Activated CD8-positive, alpha-beta memory T cell treated with anti-CD3 and anti-CD28 coated beads, Interleukin-2, amount 10 ng/mL, durations not matched to agents 7 days and 5 days (primary cell): ENCODE results near the gene CLDN9. TPM values are rescaled to one million over a fixed set of nuclear protein-coding genes. Genes with fewer than 3 reads are reported as not detected.
A peak's percentile ranks its signal among the peaks of the same experiment; 100 is the strongest.

ENCODE experiments used
- ATAC-seq: fragments of 150-1000 bp; cut with Tn5 transposase; one replicate; pipeline ENCODE4 v1.10.0; 2021; ENCODE audit warnings: moderate library complexity
- CTCF ChIA-PET: fragments of 350-600 bp; sonication (Branson Sonifier 250); formaldehyde crosslinking; loops from one replicate; lab custom pipeline; 2021; ENCODE audit warnings: antibody characterized with exemption; lab: Charles Lee
- DNase-seq: peaks from one replicate; pipeline ENCODE4 v3.0.0-alpha.2; 2020
- H3K27ac Mint-ChIP-seq: one replicate; pipeline ENCODE4 v1.8.0; 2021; ENCODE audit warnings: mild to moderate bottlenecking, mixed read lengths
- H3K27me3 Mint-ChIP-seq: one replicate; pipeline ENCODE4 v1.8.0; 2021; ENCODE audit warnings: mixed read lengths
- H3K36me3 Mint-ChIP-seq: one replicate; pipeline ENCODE4 v1.8.0; 2021; ENCODE audit warnings: mild to moderate bottlenecking, mixed read lengths
- H3K4me1 Mint-ChIP-seq: one replicate; pipeline ENCODE4 v1.8.0; 2021; ENCODE audit warnings: mixed read lengths
- H3K4me3 Mint-ChIP-seq: one replicate; pipeline ENCODE4 v1.8.0; 2021; ENCODE audit warnings: mild to moderate bottlenecking, moderate library complexity, mixed read lengths
- H3K9me3 Mint-ChIP-seq: one replicate; pipeline ENCODE4 v1.8.0; 2022; ENCODE audit warnings: low read depth, mixed read lengths
- total RNA-seq, 2 experiments: library from RNA; stranded (reverse); gene quantifications; one replicate each; pipeline ENCODE4 v1.2.3, GENCODE V29; 2021

CLDN9 gene
- total RNA-seq, 2 experiments from 2014 or later = 0.09 to 0.15 TPM

DNA sequence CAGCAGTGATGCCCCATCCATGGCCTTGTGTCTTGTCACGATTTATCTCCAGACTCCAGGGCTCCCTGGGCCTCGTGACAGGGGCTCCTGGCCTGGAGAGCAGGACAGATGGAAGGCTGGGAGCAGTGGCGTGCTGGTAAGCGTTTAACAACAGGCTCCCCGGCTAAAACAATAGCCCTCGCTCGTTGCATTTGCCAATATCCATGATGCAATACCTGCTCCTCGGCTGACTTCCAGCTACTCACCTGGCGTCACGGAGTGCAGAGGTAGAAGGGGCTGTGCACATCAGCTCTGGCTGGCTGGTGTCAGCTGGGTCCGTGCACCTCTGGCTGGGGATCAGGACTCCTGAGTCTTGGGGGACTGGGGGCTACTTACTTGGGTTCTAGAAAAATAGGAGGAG lies 25.5 kb downstream of the CLDN9 start:
- peaks cover 2% of the 10 kb centered on the region for H3K36me3 Mint-ChIP-seq
- peaks cover 61% of the 10 kb centered on the region for H3K27me3 Mint-ChIP-seq
- CTCF ChIA-PET = interaction anchor here (0.6 to 15.3 kb wide), 4 partner anchors 9 to 241 kb away, joined by 3 to 342 read pairs (median 13); partner anchors contain the start of genes HCFC1R1 and THOC6
- H3K27ac Mint-ChIP-seq = no peak overlapping the region
- H3K9me3 Mint-ChIP-seq = no peaks in the 10 kb centered on the region
- H3K4me1 Mint-ChIP-seq = peaks cover 8% of the 10 kb centered on the region
- ATAC-seq = no peak
- no peak for DNase-seq
- H3K4me3 Mint-ChIP-seq = no peak overlapping the region

DNA sequence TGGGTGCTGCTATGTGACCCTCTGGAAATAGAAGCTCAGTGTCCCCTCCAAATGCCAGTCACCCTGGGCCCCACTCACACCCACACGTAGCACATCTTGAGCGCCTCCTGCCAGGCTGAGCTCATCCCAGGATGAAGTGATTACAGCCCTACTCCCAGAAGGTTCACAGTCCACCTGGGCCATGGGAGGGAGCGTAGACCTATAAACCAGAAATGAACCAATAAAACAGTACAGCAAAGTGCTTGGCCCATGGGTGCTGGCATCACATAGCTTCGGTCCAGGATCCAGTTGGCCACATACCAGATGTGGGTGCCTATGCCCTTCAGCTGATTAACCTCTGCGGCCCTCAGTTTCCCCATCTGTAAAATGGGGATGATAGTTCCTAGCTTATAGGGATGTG lies 26.2 kb downstream of the CLDN9 start:
- DNase-seq = no peak
- peaks cover 8% of the 10 kb centered on the region for H3K4me1 Mint-ChIP-seq
- no peak overlapping the region for H3K4me3 Mint-ChIP-seq
- H3K27me3 Mint-ChIP-seq = peaks cover 58% of the 10 kb centered on the region
- H3K27ac Mint-ChIP-seq = no peak overlapping the region
- ATAC-seq = no peak
- H3K9me3 Mint-ChIP-seq = no peaks in the 10 kb centered on the region
- CTCF ChIA-PET = interaction anchor here (0.6 to 15.3 kb wide), 6 partner anchors 9 to 242 kb away, joined by 3 to 342 read pairs (median 6); partner anchors contain the start of genes HCFC1R1 and THOC6
- H3K36me3 Mint-ChIP-seq = peaks cover 2% of the 10 kb centered on the region

GRCh38 chr16:3042376-3042775 lies 29.7 kb downstream of the CLDN9 start:
- peaks cover 37% of the 10 kb centered on the region for H3K27me3 Mint-ChIP-seq

DNA sequence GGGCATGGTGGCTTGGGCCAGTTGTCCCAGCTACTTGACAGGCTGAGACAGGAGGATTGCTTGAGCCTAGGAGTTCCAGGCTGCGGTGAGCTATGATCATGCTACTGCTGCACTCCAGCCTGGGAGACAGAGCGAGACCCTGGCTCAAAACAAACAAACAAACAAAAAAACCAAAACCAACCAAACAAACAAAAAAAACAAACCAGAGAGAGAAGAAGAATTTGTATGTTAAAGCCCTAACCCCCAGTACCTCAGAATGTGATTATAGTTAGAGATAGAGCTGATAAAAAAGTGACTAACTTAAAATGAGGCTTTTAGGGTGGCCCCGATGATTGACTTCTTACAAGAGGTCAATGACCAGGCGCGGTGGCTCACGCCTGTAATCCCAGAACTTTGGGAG lies 32.0 kb downstream of the CLDN9 start:
- peak overlapping the region; percentile 83 for H3K27ac Mint-ChIP-seq
- peak overlapping the region; percentile 88 for H3K4me3 Mint-ChIP-seq
- ATAC-seq (no peak), DNase-seq (no peak)
- CTCF ChIA-PET = interaction anchor here (1.0 to 15.3 kb wide), 7 partner anchors 14 to 85 kb away, joined by 3 to 342 read pairs (median 4); partner anchors contain the start of genes HCFC1R1, IL32, THOC6 and TNFRSF12A
- H3K9me3 Mint-ChIP-seq = no peaks in the 10 kb centered on the region
- peaks cover 34% of the 10 kb centered on the region for H3K4me1 Mint-ChIP-seq
- H3K36me3 Mint-ChIP-seq = peaks cover 14% of the 10 kb centered on the region
- peaks cover 17% of the 10 kb centered on the region for H3K27me3 Mint-ChIP-seq

More at GRCh38 chr16:3042376-3042775, 29.7 kb downstream of the CLDN9 start:
- Mint-ChIP-seq H3K4me3 (no peak overlapping the region), H3K36me3 (peaks cover 4% of the 10 kb centered on the region), H3K4me1 (peaks cover 17% of the 10 kb centered on the region), H3K27ac (no peak overlapping the region), H3K9me3 (no peaks in the 10 kb centered on the region)
- CTCF ChIA-PET = interaction anchor here (0.9 to 15.3 kb wide), 4 partner anchors 13 to 87 kb away, joined by 3 to 342 read pairs (median 12); partner anchors contain the start of genes HCFC1R1 and THOC6
- ATAC-seq = no peak
- DNase-seq = no peak

DNA sequence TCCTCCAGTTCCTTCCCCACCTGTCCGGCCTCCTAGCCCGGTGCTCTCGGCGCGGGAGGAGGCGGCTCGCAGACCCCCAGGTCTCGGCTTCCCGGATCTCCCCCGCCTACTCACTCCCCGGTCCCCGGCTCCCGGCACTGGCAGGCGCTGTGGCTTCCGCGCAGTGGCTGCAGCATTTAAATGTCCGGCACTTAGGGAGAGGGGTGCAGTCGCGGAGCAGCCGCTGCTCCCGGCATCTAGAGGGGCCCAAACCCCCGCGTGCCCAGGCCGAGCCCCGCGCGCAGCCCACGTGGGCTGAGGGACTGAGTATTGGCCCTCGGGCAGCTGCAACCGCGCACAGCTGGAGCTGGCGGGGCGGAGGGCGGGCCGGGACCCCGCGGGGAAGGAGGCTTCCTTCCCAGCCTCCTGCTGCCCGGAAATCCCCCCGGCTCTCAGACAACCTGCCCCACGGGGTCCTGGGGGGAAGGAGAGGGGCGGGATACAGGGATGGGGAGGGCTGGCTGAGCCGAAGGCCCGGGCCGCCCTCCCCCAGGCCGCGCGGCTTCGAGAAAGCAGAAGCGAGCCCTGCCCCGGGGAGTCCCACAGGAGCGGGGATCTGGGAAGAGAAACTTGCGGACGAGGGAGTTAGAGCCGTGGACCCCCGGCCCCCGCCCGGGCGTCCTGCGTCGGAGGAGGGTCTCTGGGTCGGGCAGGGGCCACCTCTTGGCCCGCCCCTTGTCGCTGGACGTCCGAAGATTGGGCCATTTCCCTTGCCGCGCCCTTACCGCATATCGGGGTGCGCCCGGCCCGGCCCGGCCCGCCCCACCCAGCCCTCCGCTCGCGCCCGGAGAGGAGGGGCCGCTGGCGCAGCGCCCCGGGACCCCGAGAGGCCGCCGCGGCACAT lies 33.3 kb downstream of the CLDN9 start, which contains the start of gene MMP25:
Gene MMP25 (plus strand): TSS at position 804 of the 883 bp plus-strand sequence. CDS start 357 bp downstream, outside the sequence.
- ATAC-seq = peak; percentile 52
- Mint-ChIP-seq H3K36me3 (peaks cover 22% of the 10 kb centered on the region), H3K27me3 (peaks cover 10% of the 10 kb centered on the region), H3K27ac (peak within 1 kb of the TSS; percentile 83), H3K9me3 (no peaks in the 10 kb centered on the region), H3K4me3 (peak within 1 kb of the TSS; percentile 88), H3K4me1 (peaks cover 47% of the 10 kb centered on the region)
- CTCF ChIA-PET = interaction anchor here (0.6 to 15.3 kb wide), 6 partner anchors 12 to 88 kb away, joined by 3 to 342 read pairs (median 4); partner anchors contain the start of genes HCFC1R1, THOC6, TNFRSF12A and ZNF213
- peak; percentile 60 for DNase-seq

- CTCF ChIA-PET = interaction anchor here (0.9 to 15.3 kb wide), 12 partner anchors 10 to 120 kb away, joined by 3 to 342 read pairs (median 5); partner anchors contain the start of genes HCFC1R1, IL32, THOC6 and ZNF213
- Mint-ChIP-seq H3K36me3 (peaks cover 29% of the 10 kb centered on the region), H3K27ac (peak overlapping the region; percentile 82), H3K27me3 (peaks cover 10% of the 10 kb centered on the region), H3K4me1 (peaks cover 55% of the 10 kb centered on the region), H3K9me3 (no peaks in the 10 kb centered on the region), H3K4me3 (peak overlapping the region; percentile 82)
- ATAC-seq (peak; percentile 28), DNase-seq (peak; percentile 61)
Observed at GRCh38 chr16:3046641-3047386, 34.1 kb downstream of the CLDN9 start.

GRCh38 chr16:3047387-3047720 lies 34.6 kb downstream of the CLDN9 start:
- peak overlapping the region; percentile 82 for H3K27ac Mint-ChIP-seq
- DNase-seq (peak; percentile 51), ATAC-seq (no peak)
- H3K27me3 Mint-ChIP-seq = peaks cover 10% of the 10 kb centered on the region
- peaks cover 33% of the 10 kb centered on the region for H3K36me3 Mint-ChIP-seq
- H3K4me3 Mint-ChIP-seq = peak overlapping the region; percentile 82
- CTCF ChIA-PET = interaction anchor here (0.9 to 15.3 kb wide), 14 partner anchors 9 to 462 kb away, joined by 3 to 342 read pairs (median 4); partner anchors contain the start of genes HCFC1R1, IL32, THOC6 and ZNF213
- no peaks in the 10 kb centered on the region for H3K9me3 Mint-ChIP-seq
- peaks cover 59% of the 10 kb centered on the region for H3K4me1 Mint-ChIP-seq

DNA sequence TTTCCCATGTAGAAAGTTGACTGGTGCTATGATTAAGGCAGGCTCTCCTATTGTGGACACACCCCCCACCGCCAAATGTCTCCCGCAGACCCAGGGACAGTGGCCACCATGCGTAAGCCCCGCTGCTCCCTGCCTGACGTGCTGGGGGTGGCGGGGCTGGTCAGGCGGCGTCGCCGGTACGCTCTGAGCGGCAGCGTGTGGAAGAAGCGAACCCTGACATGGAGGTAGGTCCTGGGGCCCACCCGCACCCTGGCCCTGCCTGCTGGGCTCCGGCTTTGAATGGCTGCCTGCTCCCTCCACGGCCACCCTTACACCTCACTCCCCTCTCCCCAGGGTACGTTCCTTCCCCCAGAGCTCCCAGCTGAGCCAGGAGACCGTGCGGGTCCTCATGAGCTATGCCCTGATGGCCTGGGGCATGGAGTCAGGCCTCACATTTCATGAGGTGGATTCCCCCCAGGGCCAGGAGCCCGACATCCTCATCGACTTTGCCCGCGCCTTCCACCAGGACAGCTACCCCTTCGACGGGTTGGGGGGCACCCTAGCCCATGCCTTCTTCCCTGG lies 37.3 kb downstream of the CLDN9 start:
- H3K4me3 Mint-ChIP-seq = peak overlapping the region; percentile 48
- H3K4me1 Mint-ChIP-seq = peaks cover 69% of the 10 kb centered on the region
- DNase-seq (peak; percentile 41), ATAC-seq (no peak)
- peaks cover 47% of the 10 kb centered on the region for H3K36me3 Mint-ChIP-seq
- CTCF ChIA-PET = interaction anchor here (0.9 to 15.3 kb wide), 4 partner anchors 9 to 56 kb away, joined by 3 to 342 read pairs (median 32); partner anchors contain the start of genes HCFC1R1 and THOC6
- H3K27me3 Mint-ChIP-seq = peaks cover 4% of the 10 kb centered on the region
- no peaks in the 10 kb centered on the region for H3K9me3 Mint-ChIP-seq
- peak overlapping the region; percentile 69 for H3K27ac Mint-ChIP-seq

GRCh38 chr16:3050487-3050886 lies 37.8 kb downstream of the CLDN9 start:
- ATAC-seq = no peak
- no peaks in the 10 kb centered on the region for H3K9me3 Mint-ChIP-seq
- peak overlapping the region; percentile 48 for H3K4me3 Mint-ChIP-seq
- H3K27me3 Mint-ChIP-seq = peaks cover under 1% of the 10 kb centered on the region
- peaks cover 69% of the 10 kb centered on the region for H3K4me1 Mint-ChIP-seq
- H3K27ac Mint-ChIP-seq = peak overlapping the region; percentile 69
- CTCF ChIA-PET = interaction anchor here (0.9 to 15.3 kb wide), 8 partner anchors 9 to 117 kb away, joined by 3 to 342 read pairs (median 4); partner anchors contain the start of genes HCFC1R1, THOC6 and TNFRSF12A
- no peak for DNase-seq
- H3K36me3 Mint-ChIP-seq = peaks cover 49% of the 10 kb centered on the region

DNA sequence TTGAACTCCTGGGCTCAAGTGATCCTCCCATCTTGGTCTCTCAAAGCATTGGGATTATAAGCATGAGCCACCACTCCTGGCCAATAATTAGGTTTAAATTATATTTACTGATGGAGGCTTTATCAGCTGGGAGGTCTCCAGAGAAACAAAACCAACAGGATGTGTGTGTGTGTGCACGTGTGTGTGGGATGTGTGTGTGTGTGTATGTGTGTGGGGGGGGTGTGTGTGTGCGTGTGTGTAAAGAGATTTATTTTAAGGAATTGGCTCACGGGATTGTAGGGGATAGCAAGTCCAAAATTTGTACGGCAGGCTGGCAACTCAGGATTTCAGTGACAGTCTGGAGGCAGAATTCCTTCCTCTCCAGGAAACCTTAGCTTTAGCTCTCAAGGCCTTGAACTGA lies 38.3 kb downstream of the CLDN9 start:
- peak overlapping the region; percentile 69 for H3K27ac Mint-ChIP-seq
- ATAC-seq = no peak
- peaks cover 74% of the 10 kb centered on the region for H3K4me1 Mint-ChIP-seq
- H3K27me3 Mint-ChIP-seq = no peaks in the 10 kb centered on the region
- H3K9me3 Mint-ChIP-seq = no peaks in the 10 kb centered on the region
- peaks cover 51% of the 10 kb centered on the region for H3K36me3 Mint-ChIP-seq
- DNase-seq = no peak
- CTCF ChIA-PET = interaction anchor here (0.9 to 15.3 kb wide), 9 partner anchors 8 to 117 kb away, joined by 3 to 342 read pairs (median 4); partner anchors contain the start of genes HCFC1R1, PAQR4, THOC6 and TNFRSF12A
- H3K4me3 Mint-ChIP-seq = peak overlapping the region; percentile 48

GRCh38 chr16:3051494-3051893 lies 38.8 kb downstream of the CLDN9 start:
- DNase-seq (no peak), ATAC-seq (no peak)
- no peaks in the 10 kb centered on the region for H3K9me3 Mint-ChIP-seq
- H3K27me3 Mint-ChIP-seq = no peaks in the 10 kb centered on the region
- CTCF ChIA-PET = interaction anchor here (0.6 to 15.3 kb wide), 9 partner anchors 8 to 116 kb away, joined by 3 to 342 read pairs (median 4); partner anchors contain the start of genes HCFC1R1, PAQR4, THOC6 and TNFRSF12A
- H3K36me3 Mint-ChIP-seq = peaks cover 54% of the 10 kb centered on the region
- H3K27ac Mint-ChIP-seq = peak overlapping the region; percentile 69
- peak overlapping the region; percentile 48 for H3K4me3 Mint-ChIP-seq
- H3K4me1 Mint-ChIP-seq = peaks cover 79% of the 10 kb centered on the region
